ENCODE data around the gene L3MBTL4.
"Not testable (repeated sequence)": the region's sequence is repeated elsewhere in the genome, so short reads cannot be mapped to it uniquely, and the experiment has no call there.

The L3MBTL4 gene

GRCh38 chr18:6055711-6056110, 359.0 kb downstream of the L3MBTL4 start:
- no peak for DNase-seq (ENCODE audit: insufficient read length, low spot score)
- TF ChIP-seq CTCF (IDR thresholded peaks at IDR 0.05; ENCODE audit: insufficient read depth, missing control alignments): no peak
- no peak for FAIRE-seq

- no peak for DNase-seq (ENCODE audit: insufficient read length, low spot score)
- no peak for TF ChIP-seq CTCF (IDR thresholded peaks at IDR 0.05; ENCODE audit: insufficient read depth, missing control alignments)
- FAIRE-seq: no peak
Observed at GRCh38 chr18:6054256-6054842, 360.4 kb downstream of the L3MBTL4 start.

GRCh38 chr18:6052449-6052913, 362.2 kb downstream of the L3MBTL4 start:
- FAIRE-seq: no peak
- DNase-seq (ENCODE audit: insufficient read length, low spot score): no peak
- no peak for TF ChIP-seq CTCF (IDR thresholded peaks at IDR 0.05; ENCODE audit: insufficient read depth, missing control alignments)

- DNase-seq (ENCODE audit: insufficient read length, low spot score); FAIRE-seq: not testable (repeated sequence)
Observed at GRCh38 chr18:6047596-6047995, 367.1 kb downstream of the L3MBTL4 start.

- DNase-seq (ENCODE audit: insufficient read length, low spot score) (no peak), FAIRE-seq (no peak)
- no peak for TF ChIP-seq CTCF (IDR thresholded peaks at IDR 0.05; ENCODE audit: insufficient read depth, missing control alignments)
Observed at GRCh38 chr18:6044773-6045172, 369.9 kb downstream of the L3MBTL4 start.

- DNase-seq (ENCODE audit: insufficient read length, low spot score) (no peak), FAIRE-seq (no peak)
- TF ChIP-seq CTCF (IDR thresholded peaks at IDR 0.05; ENCODE audit: insufficient read depth, missing control alignments): no peak
Observed at GRCh38 chr18:6044319-6044718, 370.4 kb downstream of the L3MBTL4 start.

GRCh38 chr18:6039055-6039454, 375.7 kb downstream of the L3MBTL4 start:
- no peak for FAIRE-seq
- no peak for TF ChIP-seq CTCF (IDR thresholded peaks at IDR 0.05; ENCODE audit: insufficient read depth, missing control alignments)
- DNase-seq (ENCODE audit: insufficient read length, low spot score): no peak

GRCh38 chr18:6031442-6031841, 383.3 kb downstream of the L3MBTL4 start:
- no peak for TF ChIP-seq CTCF (IDR thresholded peaks at IDR 0.05; ENCODE audit: insufficient read depth, missing control alignments)
- no peak for DNase-seq (ENCODE audit: insufficient read length, low spot score)
- no peak for FAIRE-seq
